BLaER1 (cell line): ENCODE data around the gene PSORS1C2.
A peak's percentile ranks its signal among the peaks of the same experiment; 100 is the strongest.

ENCODE experiments used
- H3K27ac ChIP-seq: shearing (Covaris generic); formaldehyde crosslinking; 2 replicates; pipeline ENCODE4 v1.8.1; 2022
- H3K27me3 ChIP-seq: shearing (Covaris generic); formaldehyde crosslinking; 2 replicates; pipeline ENCODE4 v1.8.1; 2022
- H3K36me3 ChIP-seq: shearing (Covaris generic); formaldehyde crosslinking; 2 replicates; pipeline ENCODE4 v1.8.1; 2022
- H3K4me1 ChIP-seq: shearing (Covaris generic); formaldehyde crosslinking; 2 replicates; pipeline ENCODE4 v1.8.1; 2022
- H3K4me2 ChIP-seq: shearing (Covaris generic); formaldehyde crosslinking; 2 replicates; pipeline ENCODE4 v1.8.1; 2022
- H3K4me3 ChIP-seq: shearing (Covaris generic); formaldehyde crosslinking; 2 replicates; pipeline ENCODE4 v1.8.1; 2022
- H3K9ac ChIP-seq: shearing (Covaris generic); formaldehyde crosslinking; 2 replicates; pipeline ENCODE4 v1.8.1; 2022
- H3K9me3 ChIP-seq: shearing (Covaris generic); formaldehyde crosslinking; 2 replicates; pipeline ENCODE4 v1.8.1; 2022
- H4K20me1 ChIP-seq: shearing (Covaris generic); formaldehyde crosslinking; 2 replicates; pipeline ENCODE4 v1.8.1; 2022
- Cebpa-rat ChIP-seq: shearing (Covaris generic); IDR thresholded peaks from 2 replicates; pipeline ENCODE4 v1.8.1; 2022

PSORS1C2 gene

DNA sequence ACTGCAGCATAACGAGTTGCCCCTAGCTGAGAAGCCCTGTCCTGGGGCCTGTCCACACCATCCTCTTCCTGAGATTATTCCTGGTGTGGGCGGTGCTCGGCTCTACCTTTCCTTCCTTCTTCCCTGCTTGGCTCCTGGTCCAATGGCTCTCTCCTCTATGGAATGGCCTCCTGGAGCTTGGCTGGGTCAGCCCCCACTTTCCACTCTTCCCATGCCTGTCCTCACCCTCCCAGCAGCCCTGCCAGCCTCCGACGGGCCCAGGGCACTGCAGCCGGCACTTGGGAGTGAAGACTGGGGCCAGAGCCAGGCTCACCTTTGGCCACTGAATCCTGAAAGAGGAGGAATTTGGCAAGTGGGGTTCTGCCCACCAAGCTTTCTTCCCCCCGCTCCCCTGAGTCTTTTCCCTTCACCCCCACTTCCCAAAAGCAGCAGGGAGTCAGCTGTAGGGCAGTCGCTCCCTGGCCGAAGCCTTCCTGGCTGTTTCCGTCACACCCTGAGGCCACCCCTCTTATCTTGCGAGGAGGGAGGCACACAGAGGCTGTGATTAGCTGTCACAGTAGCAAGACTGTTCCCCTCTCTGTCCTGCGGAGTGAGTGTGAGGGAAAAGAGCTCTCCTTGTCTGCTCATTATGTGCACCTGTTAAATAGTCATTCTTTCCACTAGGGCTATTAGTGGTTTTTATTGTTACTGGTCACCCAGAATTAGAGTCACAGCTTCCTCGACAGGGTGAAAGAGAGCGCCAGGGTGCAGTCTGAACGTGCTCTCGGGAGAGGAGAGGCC, 12.3 kb downstream of the PSORS1C2 start:
- TF ChIP-seq Cebpa-rat: no peak
- no peaks in the 10 kb centered on the region for H3K27me3 ChIP-seq
- H3K27ac ChIP-seq: no peak overlapping the region
- H4K20me1 ChIP-seq: no peaks in the 10 kb centered on the region
- no peak overlapping the region for H3K4me3 ChIP-seq
- H3K4me1 ChIP-seq: peaks cover 29% of the 10 kb centered on the region
- H3K4me2 ChIP-seq: no peak overlapping the region
- H3K9me3 ChIP-seq: no peaks in the 10 kb centered on the region
- H3K9ac ChIP-seq: no peak overlapping the region
- H3K36me3 ChIP-seq: no peaks in the 10 kb centered on the region

DNA sequence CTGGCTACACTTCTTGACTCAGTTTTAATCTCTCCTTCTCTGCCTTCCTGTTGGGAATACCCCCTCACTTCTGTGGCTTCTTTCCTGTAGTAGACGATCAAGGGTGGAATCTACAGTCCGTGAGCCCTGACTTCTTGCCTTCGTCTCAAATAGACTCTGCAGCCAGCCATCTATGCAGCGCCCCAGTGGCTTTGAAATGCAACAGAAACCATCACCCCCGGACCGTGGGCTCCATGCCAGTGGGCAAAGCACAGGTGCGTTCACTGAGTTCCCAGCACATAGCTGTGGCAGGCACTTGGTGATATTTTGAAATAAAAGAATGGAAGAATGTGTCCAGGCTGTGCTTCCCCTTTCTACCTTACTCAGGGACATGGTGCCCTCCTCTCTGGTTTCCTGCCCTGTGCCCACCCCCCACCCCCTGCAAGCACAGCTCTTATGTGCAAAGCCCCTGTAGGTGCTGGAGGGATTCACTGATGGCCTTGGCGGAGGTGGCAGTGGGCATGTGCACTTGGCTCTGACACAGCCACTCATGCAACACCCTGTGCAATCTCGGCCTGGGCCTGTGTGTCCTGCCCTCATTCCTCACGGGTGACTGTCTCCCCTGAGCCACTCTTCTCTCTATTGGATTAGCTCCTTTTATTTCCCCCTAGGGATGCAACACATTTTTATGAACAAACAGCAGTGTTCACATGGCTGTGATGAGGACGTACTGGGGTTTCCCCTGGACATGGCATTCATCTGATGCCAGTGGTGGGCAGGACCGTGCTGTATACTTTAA, 13.1 kb downstream of the PSORS1C2 start:
- H3K9ac ChIP-seq: no peak overlapping the region
- no peak for TF ChIP-seq Cebpa-rat

DNA sequence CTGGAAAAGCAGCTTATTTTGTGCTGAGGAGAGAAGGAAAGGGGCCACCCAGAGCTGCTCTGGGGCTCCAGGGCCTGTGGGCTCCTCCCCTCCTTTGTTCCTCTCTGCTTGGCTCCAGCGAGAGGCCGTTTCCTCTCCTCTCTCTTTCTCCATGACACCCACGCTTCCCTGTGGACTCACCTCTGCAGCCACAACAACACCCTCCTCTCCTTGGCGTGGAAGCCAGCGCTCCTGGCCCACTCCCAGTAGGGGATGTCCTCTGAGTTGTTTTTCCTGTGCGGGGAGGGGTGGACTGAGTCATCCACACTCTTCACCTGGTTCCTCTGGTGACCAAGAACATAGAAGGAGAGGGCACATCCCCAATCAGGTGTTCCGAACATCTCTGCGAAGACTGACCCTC, 13.7 kb downstream of the PSORS1C2 start:
- Histone ChIP-seq H4K20me1 (no peaks in the 10 kb centered on the region), H3K4me1 (peaks cover 29% of the 10 kb centered on the region), H3K4me2 (no peak overlapping the region), H3K36me3 (no peaks in the 10 kb centered on the region), H3K4me3 (no peak overlapping the region), H3K27me3 (no peaks in the 10 kb centered on the region), H3K27ac (no peak overlapping the region), H3K9me3 (no peaks in the 10 kb centered on the region), H3K9ac (no peak overlapping the region)
- no peak for TF ChIP-seq Cebpa-rat

More for the DNA sequence above, 13.1 kb downstream of the PSORS1C2 start:
- Histone ChIP-seq H3K4me1 (peaks cover 29% of the 10 kb centered on the region), H3K4me2 (no peak overlapping the region), H3K36me3 (no peaks in the 10 kb centered on the region), H3K4me3 (no peak overlapping the region), H3K27me3 (no peaks in the 10 kb centered on the region), H3K9me3 (no peaks in the 10 kb centered on the region), H4K20me1 (no peaks in the 10 kb centered on the region), H3K27ac (no peak overlapping the region)

DNA sequence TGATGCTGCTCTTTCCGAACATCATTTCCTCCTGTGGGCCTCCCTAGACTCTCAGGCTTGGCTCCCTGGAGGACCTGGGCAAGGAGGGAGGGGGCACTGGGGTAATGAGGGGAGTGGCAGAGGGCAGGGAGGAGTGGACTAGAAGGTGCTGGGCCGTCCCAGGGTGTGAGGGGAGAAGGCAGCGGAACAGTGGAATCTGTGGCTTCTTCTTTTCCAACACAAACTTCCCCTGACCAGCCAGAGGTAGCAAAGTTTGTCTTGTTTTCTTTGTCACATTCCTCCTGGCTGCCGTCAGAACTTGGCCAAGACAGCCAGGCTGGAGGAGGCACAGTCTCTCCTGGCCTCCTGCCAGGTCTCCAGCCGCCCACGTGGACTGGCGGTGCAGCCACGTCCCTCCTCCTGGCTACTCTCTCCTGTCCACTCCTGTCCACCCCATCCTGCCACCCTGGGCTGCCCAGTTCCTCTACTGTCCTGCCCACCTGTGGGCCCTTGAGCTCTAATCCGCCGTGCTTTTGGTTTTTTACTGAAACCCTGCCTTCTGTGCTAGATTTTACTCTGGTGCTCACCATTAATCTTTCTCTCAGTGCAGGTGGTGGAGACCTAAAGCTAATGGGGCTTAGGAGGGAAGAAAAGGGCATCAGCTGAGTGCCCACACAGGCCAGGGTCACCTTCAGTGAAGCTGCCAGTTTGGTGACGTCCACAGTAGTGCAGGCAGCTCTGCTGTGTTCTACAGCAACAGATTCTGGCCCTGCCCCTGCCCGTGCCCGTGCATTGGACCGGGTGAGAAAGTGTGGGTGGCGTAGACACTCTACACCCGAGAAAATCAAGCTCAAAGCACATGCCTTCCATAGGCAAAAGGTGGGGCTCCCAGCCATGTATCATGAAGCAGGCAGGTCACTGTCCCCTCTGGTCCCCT, 15.8 kb downstream of the PSORS1C2 start:
- Histone ChIP-seq H3K27ac (no peak overlapping the region), H3K4me2 (peak overlapping the region; percentile 55), H3K4me3 (no peak overlapping the region)

DNA sequence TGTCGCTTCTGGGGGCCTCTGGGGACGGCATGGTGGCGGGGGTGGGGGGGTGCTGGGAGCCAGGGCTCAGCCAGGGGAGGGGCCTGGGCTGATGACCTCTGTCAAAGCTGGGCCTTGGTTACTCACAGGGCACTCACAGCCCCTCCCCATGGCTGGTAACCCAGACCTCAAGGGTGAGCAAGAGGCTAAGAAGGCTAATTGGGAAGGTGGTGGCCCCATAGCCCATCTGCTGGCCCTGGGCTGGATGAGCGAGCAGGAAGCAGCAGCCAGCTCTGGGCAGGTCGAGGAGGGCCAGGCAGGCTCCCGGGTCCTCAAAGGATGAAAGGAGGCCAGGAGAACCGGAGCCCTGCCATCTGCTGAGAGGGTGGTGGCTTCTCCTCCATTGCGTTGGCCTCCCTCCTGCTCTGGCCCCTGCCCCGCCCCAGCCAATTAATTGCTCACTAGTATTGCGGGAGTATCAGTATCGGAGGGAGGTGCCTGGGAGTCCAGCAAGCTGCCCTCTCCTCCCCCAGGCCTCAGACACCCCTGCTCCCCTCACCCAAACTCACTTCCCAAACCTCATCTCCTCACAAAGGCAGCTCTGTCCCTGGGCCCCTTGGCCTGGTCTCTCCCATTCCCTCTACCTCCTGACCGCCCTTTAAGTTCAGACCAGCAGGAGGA, 17.6 kb downstream of the PSORS1C2 start:
- Histone ChIP-seq H3K4me2 (no peak overlapping the region), H3K9ac (no peak overlapping the region), H3K4me1 (peaks cover 29% of the 10 kb centered on the region), H3K27me3 (no peaks in the 10 kb centered on the region), H3K36me3 (no peaks in the 10 kb centered on the region), H3K9me3 (no peaks in the 10 kb centered on the region), H3K4me3 (no peak overlapping the region), H4K20me1 (no peaks in the 10 kb centered on the region), H3K27ac (no peak overlapping the region)
- no peak for TF ChIP-seq Cebpa-rat

More for the DNA sequence above, 15.8 kb downstream of the PSORS1C2 start:
- H3K9ac ChIP-seq: no peak overlapping the region
- H3K27me3 ChIP-seq: no peaks in the 10 kb centered on the region
- no peak for TF ChIP-seq Cebpa-rat
- peaks cover 29% of the 10 kb centered on the region for H3K4me1 ChIP-seq
- H4K20me1 ChIP-seq: no peaks in the 10 kb centered on the region
- no peaks in the 10 kb centered on the region for H3K9me3 ChIP-seq
- H3K36me3 ChIP-seq: no peaks in the 10 kb centered on the region

DNA sequence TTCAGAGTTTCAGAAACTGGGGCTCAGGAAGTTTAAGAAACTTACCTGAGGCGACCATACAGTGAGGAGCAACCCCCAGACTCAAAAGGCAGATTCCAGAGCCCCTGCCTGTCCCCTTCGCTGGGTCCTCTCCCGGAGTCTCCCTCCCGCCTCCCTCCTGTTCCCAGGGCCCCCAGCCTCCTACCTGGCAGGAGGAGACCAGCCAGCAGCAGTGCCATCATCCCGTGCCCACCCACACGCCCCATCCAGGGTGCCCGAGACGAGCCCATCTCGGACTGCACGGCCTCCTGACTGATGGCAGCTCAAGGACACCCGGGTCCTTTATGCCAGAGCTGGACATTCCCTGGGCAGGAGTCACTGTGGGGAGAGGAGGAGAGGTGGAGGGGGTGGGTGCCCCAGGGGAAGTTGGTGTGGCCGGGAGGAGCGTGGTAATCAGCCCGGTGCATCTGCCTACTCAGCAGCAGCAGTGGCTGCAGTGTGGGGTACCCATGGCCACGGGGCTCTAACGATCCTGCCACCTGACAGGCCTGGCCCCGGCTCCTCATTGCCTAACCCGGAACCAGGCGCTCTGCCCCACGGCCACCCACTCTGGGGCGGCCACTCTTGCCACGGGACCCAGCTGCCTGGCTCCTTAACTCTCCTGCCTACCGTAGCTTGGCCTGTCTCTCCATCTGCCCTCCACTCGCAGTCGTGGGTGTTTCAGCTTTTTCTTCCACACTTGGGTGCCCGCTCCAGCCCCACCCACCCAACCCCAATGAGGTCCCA, 18.5 kb downstream of the PSORS1C2 start, which contains the start of gene CDSN:
Gene CDSN (minus strand): TSS at position 296 of the 765 bp plus-strand sequence. CDS start 27 bp downstream, at position 269.
- Histone ChIP-seq H3K4me3 (no peak within 1 kb of the TSS), H4K20me1 (no peaks in the 10 kb centered on the region), H3K4me1 (peaks cover 21% of the 10 kb centered on the region), H3K9ac (no peak within 1 kb of the TSS), H3K9me3 (no peaks in the 10 kb centered on the region), H3K36me3 (no peaks in the 10 kb centered on the region), H3K27me3 (no peaks in the 10 kb centered on the region), H3K4me2 (no peak within 1 kb of the TSS), H3K27ac (no peak within 1 kb of the TSS)
- TF ChIP-seq Cebpa-rat: no peak

DNA sequence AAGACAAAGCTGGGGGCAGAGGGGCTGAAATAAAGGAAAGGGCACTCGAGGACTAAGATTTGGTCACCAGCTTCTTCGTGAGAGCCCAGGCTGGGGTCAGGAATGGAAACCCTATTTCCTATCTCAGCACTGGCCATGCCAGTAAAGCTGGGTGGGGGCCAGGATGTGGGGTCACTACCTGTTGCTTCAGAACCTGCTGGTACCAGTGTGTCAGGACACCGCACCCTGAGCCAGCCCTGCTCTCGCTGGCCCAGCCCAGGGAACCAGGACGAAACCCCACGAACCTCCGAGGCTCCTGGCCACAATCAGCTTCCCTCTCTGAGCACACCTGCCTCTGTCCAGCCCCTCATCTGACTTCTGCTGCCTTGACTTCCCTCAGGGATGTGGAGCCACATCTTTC, 20.7 kb downstream of the PSORS1C2 start:
- Histone ChIP-seq H3K36me3 (no peaks in the 10 kb centered on the region), H3K9ac (no peak overlapping the region), H3K4me1 (peaks cover 16% of the 10 kb centered on the region), H4K20me1 (no peaks in the 10 kb centered on the region), H3K27ac (no peak overlapping the region), H3K4me3 (no peak overlapping the region), H3K9me3 (no peaks in the 10 kb centered on the region), H3K27me3 (no peaks in the 10 kb centered on the region), H3K4me2 (no peak overlapping the region)
- TF ChIP-seq Cebpa-rat: no peak

DNA sequence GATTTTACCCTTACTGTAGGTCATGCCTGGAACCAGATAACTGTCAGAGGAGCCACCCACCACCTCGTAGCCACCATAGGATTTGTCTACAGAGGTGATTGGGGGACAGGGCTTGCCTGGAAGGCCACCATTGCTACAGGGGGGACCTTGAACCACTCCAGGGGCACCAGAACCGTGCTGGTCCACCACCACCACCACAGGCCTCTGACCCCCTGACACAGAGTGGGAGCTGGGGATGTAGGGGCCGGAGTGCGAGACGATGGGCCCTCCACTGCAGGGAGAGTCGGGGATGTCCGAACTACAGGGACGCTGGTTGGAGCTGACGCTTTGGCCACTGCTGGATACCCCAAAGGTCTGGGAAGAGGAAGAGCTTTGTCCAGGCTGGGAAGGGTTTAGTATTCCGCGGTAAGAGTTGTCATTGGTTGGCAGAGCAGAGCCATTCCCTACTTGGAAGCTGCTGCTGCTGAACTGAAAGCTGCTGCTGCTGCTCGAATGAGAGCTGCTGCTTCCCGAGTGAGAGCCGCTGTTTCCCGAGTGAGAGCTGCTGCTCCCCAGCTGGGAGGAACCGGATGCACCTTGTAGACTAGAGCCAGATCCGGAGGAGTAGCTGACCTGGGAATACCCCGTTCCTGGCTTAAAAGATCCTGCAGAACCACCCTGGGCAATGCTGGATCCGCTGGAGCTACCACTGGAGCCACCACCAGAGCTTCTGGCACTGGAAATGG, 22.0 kb downstream of the PSORS1C2 start:
- no peak for TF ChIP-seq Cebpa-rat
- no peak overlapping the region for H3K9ac ChIP-seq
- H3K36me3 ChIP-seq: no peaks in the 10 kb centered on the region
- no peaks in the 10 kb centered on the region for H3K27me3 ChIP-seq
- H3K4me2 ChIP-seq: no peak overlapping the region
- no peaks in the 10 kb centered on the region for H3K9me3 ChIP-seq
- H4K20me1 ChIP-seq: no peaks in the 10 kb centered on the region
- no peak overlapping the region for H3K4me3 ChIP-seq
- no peak overlapping the region for H3K27ac ChIP-seq
- H3K4me1 ChIP-seq: peaks cover 2% of the 10 kb centered on the region; the same call in 1 of the 2 replicates
